ENCODE measurements around the gene C16orf54. TPM values are rescaled to one million over a fixed set of nuclear protein-coding genes. Genes with fewer than 3 reads are reported as not detected.

C16orf54 gene
- total RNA-seq, 1 donor from 2014 or later = 11.2 TPM

- H3K9me3 ChIP-seq = no peaks in the 10 kb centered on the region
- DNase-seq (no peak), ATAC-seq (no peak)
- H3K4me1 ChIP-seq = no peaks in the 10 kb centered on the region
- no peaks in the 10 kb centered on the region for H3K27me3 ChIP-seq (ENCODE audit: low read depth)
- intact Hi-C loops (cut with DNase I) = no loop called here
- no peak for TF ChIP-seq CTCF (IDR thresholded peaks at IDR 0.05)
- H3K36me3 ChIP-seq = no peaks in the 10 kb centered on the region
- no peak overlapping the region for H3K27ac ChIP-seq
- H3K4me3 ChIP-seq = no peak overlapping the region
These were observed 24.6 kb upstream of the C16orf54 start for GRCh38 chr16:29770250-29770929.

DNA sequence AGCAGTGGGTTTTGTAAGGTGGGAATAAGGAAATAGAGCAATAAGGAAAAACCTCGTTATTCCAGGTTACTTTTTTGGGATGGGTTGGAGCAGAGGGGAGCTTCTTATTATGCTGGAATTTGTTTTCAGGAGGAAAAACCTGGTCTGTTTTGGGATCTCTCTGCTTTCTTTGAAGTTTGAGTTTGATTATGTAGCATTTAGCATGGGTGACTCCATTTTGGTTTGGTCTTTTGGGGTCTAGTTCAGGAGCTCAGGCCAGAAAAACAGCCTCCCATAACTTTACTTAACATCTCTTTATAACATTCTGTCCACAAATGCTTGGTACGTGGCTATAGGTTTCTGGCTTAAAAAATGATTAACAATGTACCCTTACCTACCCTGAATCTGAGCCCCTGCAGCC is 23.7 kb upstream of the C16orf54 start:
- TF ChIP-seq CTCF (IDR thresholded peaks at IDR 0.05) = no peak
- Histone ChIP-seq H3K9me3 (no peaks in the 10 kb centered on the region), H3K27me3 (ENCODE audit: low read depth) (no peaks in the 10 kb centered on the region), H3K27ac (no peak overlapping the region), H3K4me1 (no peaks in the 10 kb centered on the region), H3K4me3 (no peak overlapping the region), H3K36me3 (no peaks in the 10 kb centered on the region)
- intact Hi-C loops (cut with DNase I) = no loop called here
- ATAC-seq (no peak), DNase-seq (no peak)

GRCh38 chr16:29767062-29767461 is 21.3 kb upstream of the C16orf54 start:
- intact Hi-C loops (cut with DNase I) = no loop called here
- no peak overlapping the region for H3K4me3 ChIP-seq
- no peak for DNase-seq
- no peaks in the 10 kb centered on the region for H3K9me3 ChIP-seq
- no peak for ATAC-seq
- no peaks in the 10 kb centered on the region for H3K27me3 ChIP-seq (ENCODE audit: low read depth)
- no peaks in the 10 kb centered on the region for H3K4me1 ChIP-seq
- no peak for TF ChIP-seq CTCF (IDR thresholded peaks at IDR 0.05)
- H3K27ac ChIP-seq = no peak overlapping the region
- no peaks in the 10 kb centered on the region for H3K36me3 ChIP-seq

- Histone ChIP-seq H3K4me3 (no peak overlapping the region), H3K27me3 (ENCODE audit: low read depth) (no peaks in the 10 kb centered on the region), H3K36me3 (no peaks in the 10 kb centered on the region), H3K27ac (no peak overlapping the region), H3K4me1 (no peaks in the 10 kb centered on the region), H3K9me3 (no peaks in the 10 kb centered on the region)
- DNase-seq = no peak
- no peak for ATAC-seq
- intact Hi-C loops (cut with DNase I) = no loop called here
- no peak for TF ChIP-seq CTCF (IDR thresholded peaks at IDR 0.05)
These were observed 20.8 kb upstream of the C16orf54 start for GRCh38 chr16:29766571-29766970.

GRCh38 chr16:29765167-29766032 is 19.6 kb upstream of the C16orf54 start:
- ATAC-seq (peak; percentile 91 to 92), DNase-seq (peak; percentile 84)
- intact Hi-C loops (cut with DNase I) = no loop called here
- no peak for TF ChIP-seq CTCF (IDR thresholded peaks at IDR 0.05)
- Histone ChIP-seq H3K36me3 (no peaks in the 10 kb centered on the region), H3K9me3 (no peaks in the 10 kb centered on the region), H3K27me3 (ENCODE audit: low read depth) (no peaks in the 10 kb centered on the region), H3K27ac (no peak overlapping the region), H3K4me3 (no peak overlapping the region), H3K4me1 (no peaks in the 10 kb centered on the region)

Measured in lower lobe of right lung (tissue), 2 donors.